Omental fat pad (tissue), 4 donors: ENCODE results near the gene NAP1L1. TPM values are rescaled to one million over a fixed set of nuclear protein-coding genes. Genes with fewer than 3 reads are reported as not detected.

Experiments used
- ATAC-seq: fragments of 150-250 bp; one replicate; pipeline ENCODE4 v1.9.1; 2016; ENCODE audit warnings: mild to moderate bottlenecking, moderate library complexity; ENCODE audit not compliant: low FRiP score
- DNase-seq: peaks from one replicate; pipeline ENCODE4 v3.0.0-alpha.2; 2019; ENCODE audit warnings: low spot score
- total RNA-seq, 4 donors: library from RNA; depleted of rRNA; stranded (reverse); fragments of >200 nt; gene quantifications; one replicate each; pipeline ENCODE4 v1.1.0, GENCODE V29; 2016
- TF ChIP-seq, protein P1 (sequence below), 3 donors: fragments of 450-650 bp; IDR thresholded peaks; one replicate each; pipeline ENCODE4 v1.5.1; 2016 to 2017; ENCODE audit warnings: antibody characterized with exemption in 3 of 3, mild to moderate bottlenecking in 3 of 3, moderate library complexity in 2 of 3

The NAP1L1 gene
- total RNA-seq, 4 donors from 2014 or later: 324 to 488 (median 373) TPM

DNA sequence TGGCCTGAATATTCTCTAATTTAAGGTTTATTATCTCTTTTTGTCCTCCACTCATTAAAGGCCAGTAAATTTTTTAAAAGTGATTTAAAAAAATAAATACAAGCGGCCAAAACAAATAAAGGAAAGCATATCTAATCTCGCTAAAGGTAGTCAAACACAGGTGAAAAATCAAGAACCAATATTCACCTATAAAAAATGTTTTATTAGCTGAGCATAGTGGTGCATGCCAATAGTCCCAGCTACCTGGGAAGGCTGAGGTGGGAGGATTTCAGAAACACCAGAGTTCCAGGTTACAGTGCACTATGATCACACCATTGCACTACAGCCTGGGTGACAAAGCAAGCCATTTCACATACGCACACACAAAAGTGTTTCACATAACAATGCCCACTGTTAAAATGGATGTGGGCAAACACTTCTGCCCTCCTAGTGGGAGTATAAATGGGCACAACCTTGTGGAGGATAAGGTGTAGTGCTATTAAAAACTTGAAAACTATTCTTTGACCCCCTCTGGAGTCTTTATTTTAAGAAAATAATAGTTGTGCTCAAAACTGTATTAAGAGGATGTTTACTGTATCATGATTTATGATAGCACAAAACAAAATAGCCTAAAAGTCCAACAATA, 32.7 kb upstream of the NAP1L1 start:
- no peak for ATAC-seq
- no peak for DNase-seq
- TF ChIP-seq, protein P1, sequence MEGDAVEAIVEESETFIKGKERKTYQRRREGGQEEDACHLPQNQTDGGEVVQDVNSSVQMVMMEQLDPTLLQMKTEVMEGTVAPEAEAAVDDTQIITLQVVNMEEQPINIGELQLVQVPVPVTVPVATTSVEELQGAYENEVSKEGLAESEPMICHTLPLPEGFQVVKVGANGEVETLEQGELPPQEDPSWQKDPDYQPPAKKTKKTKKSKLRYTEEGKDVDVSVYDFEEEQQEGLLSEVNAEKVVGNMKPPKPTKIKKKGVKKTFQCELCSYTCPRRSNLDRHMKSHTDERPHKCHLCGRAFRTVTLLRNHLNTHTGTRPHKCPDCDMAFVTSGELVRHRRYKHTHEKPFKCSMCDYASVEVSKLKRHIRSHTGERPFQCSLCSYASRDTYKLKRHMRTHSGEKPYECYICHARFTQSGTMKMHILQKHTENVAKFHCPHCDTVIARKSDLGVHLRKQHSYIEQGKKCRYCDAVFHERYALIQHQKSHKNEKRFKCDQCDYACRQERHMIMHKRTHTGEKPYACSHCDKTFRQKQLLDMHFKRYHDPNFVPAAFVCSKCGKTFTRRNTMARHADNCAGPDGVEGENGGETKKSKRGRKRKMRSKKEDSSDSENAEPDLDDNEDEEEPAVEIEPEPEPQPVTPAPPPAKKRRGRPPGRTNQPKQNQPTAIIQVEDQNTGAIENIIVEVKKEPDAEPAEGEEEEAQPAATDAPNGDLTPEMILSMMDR (IDR thresholded peaks at IDR 0.05): no peak

DNA sequence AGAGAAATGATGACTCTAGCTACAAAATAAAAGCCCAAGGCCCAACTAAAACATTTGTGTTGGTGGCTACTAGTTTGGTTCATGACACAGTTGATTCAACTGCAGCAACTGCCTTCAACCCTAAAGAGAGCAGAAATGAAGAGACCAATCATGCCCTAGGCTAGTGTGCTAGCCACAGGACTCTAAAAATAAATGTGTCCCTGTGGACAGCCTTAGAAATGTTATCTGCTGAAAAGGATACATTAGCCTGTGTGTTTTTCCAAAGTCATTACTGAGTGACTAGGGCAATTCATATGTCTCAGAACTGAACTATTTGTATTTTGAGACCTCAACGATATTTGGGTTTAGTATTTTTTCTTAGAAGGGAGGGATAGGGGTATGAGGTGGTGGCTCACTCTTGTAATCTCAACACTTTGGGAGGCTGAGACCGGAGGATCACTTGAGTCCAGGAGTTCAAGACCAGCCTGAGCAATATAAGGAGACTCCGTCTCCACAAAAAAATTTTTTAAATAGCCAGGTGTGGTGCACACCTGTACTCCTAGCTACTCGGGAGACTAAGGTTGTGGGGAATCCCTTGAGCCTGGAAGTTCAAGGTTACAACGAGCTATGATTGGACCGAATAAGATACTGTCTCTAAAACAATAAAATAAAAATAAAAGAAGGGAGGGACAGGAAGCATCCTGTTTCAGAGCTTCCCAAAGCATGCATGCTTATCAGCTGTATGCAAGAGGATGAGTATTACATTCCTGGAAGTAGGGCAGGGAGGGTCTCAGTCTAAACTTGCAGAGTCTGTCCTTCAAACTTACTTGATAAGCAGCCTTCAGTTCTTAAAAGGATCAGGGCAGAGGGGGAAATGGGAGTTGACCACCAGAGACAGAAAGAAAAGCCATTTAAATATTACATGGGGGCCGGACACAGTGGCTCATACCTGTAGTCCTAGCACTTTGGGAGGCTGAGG, 29.6 kb upstream of the NAP1L1 start:
- ATAC-seq (no peak), DNase-seq (no peak)
- TF ChIP-seq, protein P1 (IDR thresholded peaks at IDR 0.05): no peak

DNA sequence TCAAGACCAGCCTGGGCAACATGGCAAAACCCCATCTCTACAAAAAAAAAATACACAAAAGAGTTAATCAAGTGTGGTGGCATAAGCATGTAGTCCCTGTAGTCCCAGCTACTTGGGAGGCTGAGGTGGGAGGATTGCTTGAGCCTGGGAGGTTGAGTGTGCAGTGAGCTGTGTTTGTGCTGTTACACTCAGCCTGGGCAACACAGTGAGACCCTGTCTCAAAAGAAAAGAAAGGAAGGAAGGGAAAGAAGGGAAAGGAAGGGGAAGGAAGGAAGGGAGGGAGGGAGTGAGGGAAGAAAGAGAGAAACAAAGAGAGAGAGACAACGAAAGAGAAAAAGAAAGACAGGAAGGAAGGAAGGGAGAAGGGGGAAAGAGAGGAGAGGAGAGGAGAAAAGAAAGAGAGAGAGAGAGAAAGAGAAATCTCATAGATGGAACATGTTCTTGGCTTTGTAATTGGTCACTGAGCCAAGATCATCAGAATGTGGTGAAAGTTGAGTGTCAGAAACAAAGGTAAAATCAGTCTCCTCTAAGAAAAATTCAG, 26.8 kb upstream of the NAP1L1 start:
- TF ChIP-seq, protein P1 (IDR thresholded peaks at IDR 0.05): no peak
- no peak for ATAC-seq
- DNase-seq: no peak

DNA sequence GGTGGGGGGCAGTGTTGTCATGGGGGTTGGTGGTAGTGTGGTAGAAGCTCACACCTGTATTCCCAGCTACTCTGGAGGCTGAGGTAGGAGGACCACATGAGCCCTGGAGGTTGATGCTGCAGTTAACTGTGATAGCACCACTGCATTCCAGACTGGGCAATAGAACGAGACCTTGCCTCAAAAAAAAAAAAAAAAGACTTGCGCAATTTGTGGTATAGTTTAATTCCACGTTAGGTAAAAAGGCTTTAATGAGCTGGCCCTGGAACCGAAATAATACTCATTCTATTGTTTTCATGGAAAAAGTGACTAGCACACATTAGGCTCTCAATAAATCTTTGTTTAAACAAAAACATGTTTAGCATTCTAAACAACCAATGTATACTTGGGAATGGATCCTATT, 25.4 kb upstream of the NAP1L1 start:
- ATAC-seq (no peak), DNase-seq (no peak)
- TF ChIP-seq, protein P1 (IDR thresholded peaks at IDR 0.05): no peak

DNA sequence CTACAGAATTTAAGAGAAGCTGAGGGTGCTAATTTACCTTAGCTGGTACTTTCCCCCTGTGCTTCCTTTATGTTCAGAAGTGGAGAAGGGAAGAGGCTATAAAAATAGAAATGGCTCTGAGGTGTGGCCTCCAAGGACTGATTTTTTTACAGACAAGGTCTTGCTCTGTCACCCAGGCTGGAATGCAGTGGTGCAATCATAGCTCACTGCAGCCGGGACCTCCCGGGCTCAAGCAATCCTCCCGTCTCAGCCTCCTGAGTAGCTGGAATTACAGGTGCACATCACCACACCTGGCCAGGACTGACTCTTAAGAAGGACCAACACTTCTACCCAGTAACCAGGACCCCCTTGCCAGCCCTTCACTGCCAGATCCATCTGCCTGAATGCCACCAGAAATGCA, 23.9 kb upstream of the NAP1L1 start:
- DNase-seq (no peak), ATAC-seq (no peak)
- TF ChIP-seq, protein P1 (IDR thresholded peaks at IDR 0.05): no peak

DNA sequence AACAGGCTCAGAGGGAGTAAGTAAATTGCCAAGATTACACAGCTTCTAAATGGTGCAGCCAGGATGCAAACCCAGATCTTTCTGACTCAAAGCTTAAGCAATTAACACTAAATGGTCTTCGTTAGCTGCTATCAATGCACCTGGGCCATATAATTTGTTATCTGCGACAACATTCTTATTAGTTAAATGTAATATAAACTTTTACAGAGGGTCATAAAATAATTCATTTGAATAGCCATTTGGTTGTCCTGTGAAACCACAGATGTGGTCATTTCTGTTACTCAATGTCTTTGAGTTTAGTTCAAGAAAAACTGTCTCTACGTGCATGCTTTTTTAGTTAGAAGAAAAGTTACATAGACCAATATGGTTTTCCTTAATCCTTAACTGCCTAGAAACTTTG, 22.1 kb upstream of the NAP1L1 start:
- TF ChIP-seq, protein P1 (IDR thresholded peaks at IDR 0.05): no peak
- ATAC-seq (no peak), DNase-seq (no peak)
